Hepatocyte (in vitro differentiated cells): ENCODE measurements around the gene SLF2. TPM values are rescaled to one million over a fixed set of nuclear protein-coding genes. Genes with fewer than 3 reads are reported as not detected.
A peak's percentile ranks its signal among the peaks of the same experiment; 100 is the strongest.

ENCODE experiments used
- DNase-seq: peaks from one replicate; pipeline ENCODE4 v3.0.0-alpha.2; 2016; ENCODE audit warnings: low spot score
- H2AFZ ChIP-seq: fragments of 200-600 bp; sonication (generic); 2 replicates; pipeline ENCODE4 v1.6.0; 2016; ENCODE audit warnings: antibody characterized with exemption, mild to moderate bottlenecking
- H3K27ac ChIP-seq: fragments of 200-600 bp; sonication (generic); 2 replicates; pipeline ENCODE4 v1.5.1; 2016; ENCODE audit warnings: mild to moderate bottlenecking
- H3K27me3 ChIP-seq: fragments of 200-600 bp; sonication (generic); 2 replicates; pipeline ENCODE4 v1.6.1; 2016
- H3K36me3 ChIP-seq: fragments of 200-600 bp; sonication (generic); replicated peaks from 2 replicates; pipeline ENCODE4 v1.5.1; 2016; ENCODE audit warnings: low read depth; ENCODE audit not compliant: insufficient read depth
- H3K4me1 ChIP-seq: fragments of 200-600 bp; sonication (generic); 2 replicates; pipeline ENCODE4 v1.5.1; 2016; ENCODE audit warnings: mild to moderate bottlenecking, moderate library complexity; ENCODE audit not compliant: insufficient read depth
- H3K4me2 ChIP-seq: fragments of 200-600 bp; sonication (generic); 2 replicates; pipeline ENCODE4 v1.6.0; 2016
- H3K4me3 ChIP-seq: fragments of 200-600 bp; sonication (generic); 2 replicates; pipeline ENCODE4 v1.5.1; 2016; ENCODE audit warnings: mild to moderate bottlenecking
- H3K79me2 ChIP-seq: fragments of 200-600 bp; sonication (generic); 2 replicates; pipeline ENCODE4 v1.6.0; 2017; ENCODE audit warnings: mild to moderate bottlenecking
- H3K9me2 ChIP-seq: fragments of 200-600 bp; sonication (generic); replicated peaks from 2 replicates; pipeline ENCODE4 v1.6.0; 2017; ENCODE audit warnings: mild to moderate bottlenecking; ENCODE audit not compliant: insufficient read depth
- H3K9me3 ChIP-seq: fragments of 200-600 bp; sonication (generic); 2 replicates; pipeline ENCODE4 v1.5.1; 2016; ENCODE audit warnings: low read depth, mild to moderate bottlenecking
- H4K20me1 ChIP-seq: fragments of 200-600 bp; sonication (generic); 2 replicates; pipeline ENCODE4 v1.6.0; 2016; ENCODE audit warnings: mild to moderate bottlenecking; ENCODE audit not compliant: insufficient read depth, poor library complexity, severe bottlenecking
- EZH2 ChIP-seq: fragments of 200-600 bp; sonication (generic); IDR thresholded peaks from 2 replicates; pipeline ENCODE4 v1.6.1; 2016; ENCODE audit warnings: antibody characterized with exemption, mild to moderate bottlenecking, borderline replicate concordance
- EZH2phosphoT487 ChIP-seq: fragments of 200-600 bp; sonication (generic); IDR thresholded peaks from one replicate; pipeline ENCODE4 v1.6.1; 2018; ENCODE audit warnings: antibody characterized with exemption, mild to moderate bottlenecking, low read depth, moderate library complexity; ENCODE audit not compliant: unreplicated experiment, severe bottlenecking
- WGBS: methylation state at CpG from one replicate; pipeline ENCODE4 v1.1.6; 2016; ENCODE audit warnings: low lambda C conversion rate; ENCODE audit errors: missing lambda C conversion rate; 5-methylcytosine and 5-hydroxymethylcytosine counted together
- polyA plus RNA-seq: library from polyadenylated mRNA; unstranded; fragments of >200 nt; fragmentation: Nextera tagmentation; extraction: Ambion mirVana; gene quantifications from 2 replicates; pipeline ENCODE4 v1.2.1, GENCODE V29; 2016
- total RNA-seq: library from RNA; depleted of rRNA; stranded (reverse); fragments of >200 nt; gene quantifications from 2 replicates; pipeline ENCODE4 v1.2.3, GENCODE V29; 2014
- TF ChIP-seq, protein P1 (sequence below): fragments of 200-600 bp; sonication (generic); IDR thresholded peaks from 2 replicates; pipeline ENCODE4 v1.5.1; 2016; ENCODE audit warnings: antibody characterized with exemption, mild to moderate bottlenecking; ENCODE audit not compliant: poor library complexity

The SLF2 gene
- total and polyA plus RNA-seq, 2 experiments from 2014 or later: 11.7 to 23.5 TPM

DNA sequence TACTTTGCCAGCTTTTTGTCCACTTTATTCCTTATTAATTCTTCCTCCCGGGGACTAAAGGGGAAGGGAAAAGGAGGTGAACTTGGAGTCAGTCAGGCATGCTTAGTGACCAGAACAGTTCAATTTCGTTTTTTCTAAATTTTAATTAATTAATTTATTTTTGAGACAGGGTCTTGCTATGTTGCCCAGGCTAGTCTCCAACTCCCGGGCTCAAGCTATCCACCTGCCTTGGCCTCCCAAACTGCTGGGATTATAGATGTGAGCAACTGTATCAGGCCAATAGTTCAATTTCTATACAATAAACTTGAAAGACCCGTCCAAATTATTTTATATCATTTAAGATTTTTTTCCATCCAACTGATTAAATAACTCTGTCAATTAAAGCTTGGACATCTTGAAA is 1.3 kb upstream of the SLF2 start:
- peaks cover 23% of the 10 kb centered on the region for H4K20me1 ChIP-seq
- no peak for TF ChIP-seq EZH2phosphoT487
- TF ChIP-seq EZH2: no peak
- TF ChIP-seq, protein P1, sequence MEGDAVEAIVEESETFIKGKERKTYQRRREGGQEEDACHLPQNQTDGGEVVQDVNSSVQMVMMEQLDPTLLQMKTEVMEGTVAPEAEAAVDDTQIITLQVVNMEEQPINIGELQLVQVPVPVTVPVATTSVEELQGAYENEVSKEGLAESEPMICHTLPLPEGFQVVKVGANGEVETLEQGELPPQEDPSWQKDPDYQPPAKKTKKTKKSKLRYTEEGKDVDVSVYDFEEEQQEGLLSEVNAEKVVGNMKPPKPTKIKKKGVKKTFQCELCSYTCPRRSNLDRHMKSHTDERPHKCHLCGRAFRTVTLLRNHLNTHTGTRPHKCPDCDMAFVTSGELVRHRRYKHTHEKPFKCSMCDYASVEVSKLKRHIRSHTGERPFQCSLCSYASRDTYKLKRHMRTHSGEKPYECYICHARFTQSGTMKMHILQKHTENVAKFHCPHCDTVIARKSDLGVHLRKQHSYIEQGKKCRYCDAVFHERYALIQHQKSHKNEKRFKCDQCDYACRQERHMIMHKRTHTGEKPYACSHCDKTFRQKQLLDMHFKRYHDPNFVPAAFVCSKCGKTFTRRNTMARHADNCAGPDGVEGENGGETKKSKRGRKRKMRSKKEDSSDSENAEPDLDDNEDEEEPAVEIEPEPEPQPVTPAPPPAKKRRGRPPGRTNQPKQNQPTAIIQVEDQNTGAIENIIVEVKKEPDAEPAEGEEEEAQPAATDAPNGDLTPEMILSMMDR: no peak
- H3K36me3 ChIP-seq: no peaks in the 10 kb centered on the region
- H3K4me2 ChIP-seq: peak overlapping the region; percentile 78
- H3K4me1 ChIP-seq: peaks cover 48% of the 10 kb centered on the region
- no peak overlapping the region for H3K4me3 ChIP-seq
- no peak for DNase-seq
- peaks cover 30% of the 10 kb centered on the region for H3K79me2 ChIP-seq
- no peaks in the 10 kb centered on the region for H3K9me3 ChIP-seq
- no peaks in the 10 kb centered on the region for H3K27me3 ChIP-seq
- H2AFZ ChIP-seq: peak overlapping the region; percentile 61
- H3K9me2 ChIP-seq: no peaks in the 10 kb centered on the region
- 82% methylated on average over 4 of the region's 4 CpGs for WGBS
- peak overlapping the region; percentile 93 for H3K27ac ChIP-seq

DNA sequence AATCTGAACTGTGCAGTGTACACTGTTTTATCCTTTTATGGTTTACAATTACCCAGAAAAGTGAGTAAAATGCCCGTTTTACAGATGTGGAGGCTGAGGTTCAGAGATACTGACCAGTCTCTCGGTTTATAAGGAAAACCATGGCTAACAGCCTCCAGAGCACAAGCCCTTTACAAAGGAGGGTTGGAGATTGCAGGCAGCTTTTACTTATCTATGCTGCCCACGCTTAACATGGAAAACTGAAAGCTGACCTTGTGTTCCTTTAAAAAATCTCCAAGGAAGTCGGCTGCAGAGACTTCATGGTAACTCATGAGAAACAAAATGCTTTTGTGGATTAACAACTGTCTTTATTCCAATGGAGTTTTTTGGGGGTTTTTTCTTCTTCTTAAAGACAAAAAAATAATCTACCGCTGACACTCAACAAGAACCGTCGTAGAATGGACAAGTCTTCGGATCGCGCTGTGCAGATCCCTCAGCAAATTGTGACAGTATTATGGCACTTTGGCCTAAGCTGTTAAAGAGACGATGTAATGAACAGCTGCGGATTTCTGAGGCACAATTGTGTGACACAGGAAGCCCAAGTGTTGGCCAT is 654 bp upstream of the SLF2 start:
- Histone ChIP-seq H3K4me3 (peak overlapping the region; percentile 21), H3K79me2 (peaks cover 36% of the 10 kb centered on the region), H3K36me3 (no peaks in the 10 kb centered on the region), H3K4me2 (peak overlapping the region; percentile 78), H3K9me2 (no peaks in the 10 kb centered on the region), H3K27ac (peak overlapping the region; percentile 93), H3K27me3 (no peaks in the 10 kb centered on the region), H2AFZ (peak overlapping the region; percentile 61), H3K4me1 (peaks cover 48% of the 10 kb centered on the region), H4K20me1 (peaks cover 23% of the 10 kb centered on the region), H3K9me3 (no peaks in the 10 kb centered on the region)
- WGBS: 10% methylated on average over 12 of the region's 12 CpGs
- TF ChIP-seq, protein P1: no peak
- TF ChIP-seq EZH2: no peak
- TF ChIP-seq EZH2phosphoT487: no peak
- DNase-seq: peak; percentile 40

DNA sequence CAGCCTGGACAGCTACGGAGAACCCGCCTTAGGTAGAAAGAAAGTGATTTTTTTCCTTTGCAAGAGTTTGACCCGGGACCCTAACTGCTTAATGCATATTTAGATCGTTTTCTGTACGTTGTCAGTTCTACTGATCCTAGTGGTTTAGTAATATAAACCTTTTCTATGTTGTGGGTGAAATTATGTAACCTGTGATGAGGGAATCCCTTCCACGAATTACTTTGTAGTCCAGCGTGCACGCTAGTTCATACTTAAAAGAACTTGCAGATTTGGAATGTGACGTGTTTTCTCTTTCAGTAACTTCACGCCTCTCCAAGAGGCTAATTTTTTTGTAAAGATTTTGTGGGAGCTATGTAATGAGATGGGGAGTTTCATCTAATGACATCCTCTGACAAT is 705 bp downstream of the SLF2 start:
- Histone ChIP-seq H3K9me2 (no peaks in the 10 kb centered on the region), H3K27ac (peak overlapping the region; percentile 92), H4K20me1 (peaks cover 23% of the 10 kb centered on the region), H3K4me1 (peaks cover 48% of the 10 kb centered on the region), H3K4me2 (peak overlapping the region; percentile 93), H3K4me3 (peak overlapping the region; percentile 82), H2AFZ (no peak overlapping the region), H3K79me2 (peaks cover 45% of the 10 kb centered on the region), H3K36me3 (no peaks in the 10 kb centered on the region), H3K27me3 (no peaks in the 10 kb centered on the region), H3K9me3 (no peaks in the 10 kb centered on the region)
- no peak for DNase-seq
- TF ChIP-seq EZH2phosphoT487 (no peak), EZH2 (no peak)
- TF ChIP-seq, protein P1: no peak
- 5% methylated on average over 10 of the region's 10 CpGs for WGBS
